ENCODE measurements around the gene STUB1. TPM values are rescaled to one million over a fixed set of nuclear protein-coding genes. Genes with fewer than 3 reads are reported as not detected.

Gene STUB1
- total and polyA plus RNA-seq, 10 of the 15 experiments (the other 5 are each of a cell fraction or from before 2014, with no cell fraction given) = 4.2 to 136 (median 67.1) TPM

GRCh38 chr16:674968-675883 lies 5.0 kb upstream of the STUB1 start, which contains the start of gene RHBDL1 (continued):
- TF ChIP-seq ZNF592 (IDR thresholded peaks at IDR 0.05) = no peak

DNA sequence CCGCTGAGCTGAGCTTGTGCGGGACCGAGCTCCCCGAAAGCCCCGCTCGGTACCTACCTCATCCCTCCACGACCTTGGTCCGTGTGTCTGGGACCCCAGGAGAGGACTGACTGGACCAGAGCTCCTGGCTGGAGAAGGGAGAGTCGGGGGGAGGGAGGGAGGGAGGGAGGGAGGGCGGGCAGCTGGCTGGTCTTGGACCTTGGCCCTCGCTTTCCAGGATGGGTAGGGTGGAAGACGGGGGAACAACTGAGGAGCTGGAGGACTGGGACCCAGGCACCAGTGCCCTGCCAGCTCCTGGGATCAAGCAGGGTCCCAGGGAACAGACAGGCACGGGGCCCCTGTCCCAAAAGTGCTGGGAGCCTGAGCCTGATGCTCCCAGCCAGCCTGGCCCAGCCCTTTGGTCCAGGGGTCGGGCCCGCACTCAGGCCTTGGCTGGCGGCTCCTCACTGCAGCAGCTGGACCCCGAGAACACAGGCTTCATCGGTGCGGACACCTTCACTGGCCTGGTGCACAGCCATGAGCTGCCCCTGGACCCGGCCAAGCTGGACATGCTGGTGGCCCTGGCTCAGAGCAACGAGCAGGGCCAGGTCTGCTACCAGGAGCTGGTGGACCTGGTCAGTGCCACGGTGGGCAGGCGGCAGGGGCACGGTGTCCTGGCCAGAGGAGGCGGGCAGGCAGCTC lies 4.2 kb upstream of the STUB1 start:
- H3K79me2 ChIP-seq (ENCODE audit: control insufficient read depth, insufficient read depth, low read length) = peaks cover 7% of the 10 kb centered on the region
- H3K4me2 ChIP-seq (ENCODE audit: control insufficient read depth, insufficient read depth) = no peak overlapping the region
- SMC1A ChIA-PET (ENCODE audit: uncharacterized antibody, unreplicated experiment) = no interaction called here
- DNase-seq (ENCODE audit: low read depth, low spot score) = no peak
- no peak overlapping the region for H3K9ac ChIP-seq (ENCODE audit: control insufficient read depth, insufficient read depth, low read length)
- no peak overlapping the region for H2AFZ ChIP-seq (ENCODE audit: control insufficient read depth, low read depth, low read length)
- no peak for ATAC-seq
- H4K20me1 ChIP-seq (ENCODE audit: control insufficient read depth, insufficient read depth) = no peaks in the 10 kb centered on the region; the same call in 1 of the 2 replicates
- no peak overlapping the region for H3K4me3 ChIP-seq
- no peak overlapping the region for H3K27ac ChIP-seq (ENCODE audit: control insufficient read depth, insufficient read depth)
- in situ Hi-C loops (cut with MboI) = no loop called here
- no TSS peak for BruUV-seq (replicated peaks)
- no peak for FAIRE-seq
- TF ChIP-seq POLR2A (IDR thresholded peaks at IDR 0.05; ENCODE audit: low read depth, low read length) (peak; percentile 16; the same call in 1 of the 2 replicates), TCF12 (IDR thresholded peaks at IDR 0.05; ENCODE audit: low read depth, low read length) (no peak)
- CTCF ChIA-PET = interaction anchor here (0.7 kb wide), 1 partner anchor 535 kb away, joined by 3 read pairs; no protein-coding TSS in a partner anchor
- no peaks in the 10 kb centered on the region for H3K27me3 ChIP-seq (replicated peaks in 1 of 2; ENCODE audit: control insufficient read depth in 2 of 2, insufficient read depth in 2 of 2, low read length in 1 of 2)
- no peaks in the 10 kb centered on the region for H3K9me3 ChIP-seq (replicated peaks; ENCODE audit: control insufficient read depth, insufficient read depth, low read length)
- POLR2A ChIA-PET = no interaction called here
- WGBS (ENCODE audit: insufficient coverage, insufficient replicate concordance, low lambda C conversion rate, missing lambda C conversion rate) = 61% methylated on average over 19 of the region's 25 CpGs
- intact Hi-C loops (cut with micrococcal nuclease; ENCODE audit: unreplicated experiment) = no loop called here
- RAD21 ChIA-PET (ENCODE audit: unreplicated experiment) = interaction anchor here (0.8 kb wide), 1 partner anchor 40 kb away, joined by 3 read pairs; the partner anchor contains the start of gene METTL26
- no peaks in the 10 kb centered on the region for H3K4me1 ChIP-seq (ENCODE audit: control insufficient read depth, insufficient read depth, low read length)
- peaks cover 0 to 11% of the 10 kb centered on the region in 2 experiments; a peak in 2 of 4 replicates for H3K36me3 ChIP-seq (ENCODE audit: control insufficient read depth in 2 of 2, insufficient read depth in 2 of 2, low read length in 1 of 2)
